ENCODE measurements around the gene NT5M. TPM values are rescaled to one million over a fixed set of nuclear protein-coding genes. Genes with fewer than 3 reads are reported as not detected.
A peak's percentile ranks its signal among the peaks of the same experiment; 100 is the strongest.

NT5M gene
- total RNA-seq, 1 donor from 2014 or later: 2.1 TPM

DNA sequence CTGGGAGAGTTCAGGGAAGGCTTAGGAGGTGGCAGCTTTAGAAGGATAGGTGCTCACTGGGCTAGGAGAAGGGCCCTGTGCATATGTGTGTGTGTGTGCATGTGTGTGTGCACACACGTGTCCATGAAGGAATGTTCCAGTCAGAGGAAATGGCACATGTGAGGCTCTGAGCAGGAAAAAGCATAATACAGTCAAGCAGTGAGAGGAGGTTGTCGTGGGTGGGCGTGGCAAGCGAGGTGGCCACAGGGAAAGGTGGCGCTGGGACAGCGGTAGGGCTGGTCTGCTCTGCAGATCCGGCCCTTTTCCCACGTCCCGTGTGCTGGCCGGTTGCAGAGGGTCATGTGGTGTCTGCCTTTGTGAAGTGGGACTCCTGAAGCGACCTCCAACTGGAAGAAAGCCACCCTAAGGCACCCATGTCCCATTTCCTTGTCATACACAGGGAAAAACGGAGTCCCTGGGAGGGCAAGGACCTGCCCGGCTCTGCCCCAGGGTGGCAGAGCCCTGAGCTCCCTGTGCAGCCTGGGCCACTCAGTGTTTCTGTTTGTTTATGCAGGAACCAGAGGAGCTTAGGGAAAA, 40.1 kb downstream of the NT5M start:
- no peak for DNase-seq (ENCODE audit: low spot score)

DNA sequence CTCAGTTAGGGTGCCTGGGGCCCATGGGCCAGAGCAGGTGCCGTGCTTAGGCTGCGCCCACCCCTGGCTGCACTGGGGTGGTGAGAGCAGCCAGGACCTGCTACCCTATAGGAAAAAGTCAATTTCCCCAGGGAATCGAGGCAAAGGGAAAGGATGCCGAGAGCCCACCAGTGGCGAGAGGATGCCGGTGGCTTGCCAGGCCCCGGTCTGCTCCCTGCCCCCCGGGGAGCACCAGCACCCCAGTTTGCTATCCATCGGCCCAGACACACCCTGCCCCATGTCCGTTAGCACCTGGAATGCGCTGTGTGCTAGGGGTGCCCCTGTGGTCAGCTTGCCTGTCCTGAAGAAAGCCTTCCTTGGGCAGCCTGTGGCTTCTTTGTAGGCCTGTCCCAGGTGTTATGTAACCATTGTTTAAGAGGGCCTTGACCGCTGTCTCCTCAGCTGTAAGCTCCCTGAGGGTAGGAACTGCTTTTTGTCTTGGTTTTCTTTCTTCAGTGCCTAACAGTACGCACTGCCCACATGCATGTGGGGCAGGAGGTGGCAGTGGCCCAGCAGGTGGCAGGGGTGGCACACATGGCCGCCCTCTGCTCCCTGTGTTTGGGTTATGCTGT, 40.8 kb downstream of the NT5M start:
- DNase-seq (ENCODE audit: low spot score): no peak

DNA sequence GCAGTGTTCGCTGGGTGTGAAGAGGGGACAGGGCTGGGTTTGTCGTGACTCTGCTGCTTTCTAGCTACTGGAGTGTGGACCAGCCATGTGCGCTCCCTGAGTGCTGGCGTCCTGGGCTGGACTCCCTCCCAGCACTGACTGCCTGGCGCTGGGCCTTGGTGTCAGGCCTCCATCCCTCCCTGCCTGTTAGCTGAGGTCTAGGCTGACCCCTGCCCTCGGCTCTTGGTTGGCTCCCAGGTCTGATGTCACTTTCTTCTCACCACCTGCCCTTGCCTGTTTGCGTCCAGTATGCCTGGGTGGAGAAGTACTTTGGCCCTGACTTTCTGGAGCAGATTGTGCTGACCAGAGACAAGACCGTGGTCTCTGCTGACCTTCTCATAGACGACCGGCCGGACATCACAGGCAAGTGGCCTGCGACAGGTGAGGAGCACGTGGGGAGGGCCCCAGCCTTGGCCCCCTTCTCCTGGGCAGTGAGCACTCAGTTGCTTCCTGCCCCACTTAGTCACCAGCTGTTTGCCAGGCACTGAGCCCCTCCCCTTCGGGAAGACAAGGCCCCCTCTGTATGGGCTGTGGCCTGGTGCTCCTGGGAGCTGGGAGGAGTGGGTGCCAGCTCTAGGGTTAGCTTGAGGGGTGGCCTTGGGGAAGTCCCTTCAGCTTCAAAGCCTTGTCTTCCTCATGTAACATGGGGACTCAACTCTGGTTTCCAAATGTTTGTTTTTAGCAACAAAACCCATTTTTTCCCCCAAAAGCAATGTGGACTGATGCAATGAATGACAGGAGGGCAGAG, 41.5 kb downstream of the NT5M start:
- peak; percentile 59 for DNase-seq (ENCODE audit: low spot score)

DNA sequence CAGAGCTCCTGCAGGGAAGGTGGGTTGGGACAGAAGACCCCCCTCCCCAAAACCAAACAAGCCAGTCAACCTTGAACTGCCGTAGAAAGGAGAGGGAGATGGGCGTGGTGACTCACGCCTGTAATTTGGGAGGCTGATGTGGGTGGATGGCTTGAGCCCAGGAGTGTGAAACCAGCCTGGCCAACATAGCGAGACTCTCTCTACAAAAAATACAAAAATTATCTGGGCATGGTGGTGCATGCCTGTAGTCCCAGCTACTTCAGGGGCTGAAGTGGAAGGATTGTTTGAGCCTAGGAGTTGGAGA, 42.1 kb downstream of the NT5M start:
- DNase-seq (ENCODE audit: low spot score): no peak

DNA sequence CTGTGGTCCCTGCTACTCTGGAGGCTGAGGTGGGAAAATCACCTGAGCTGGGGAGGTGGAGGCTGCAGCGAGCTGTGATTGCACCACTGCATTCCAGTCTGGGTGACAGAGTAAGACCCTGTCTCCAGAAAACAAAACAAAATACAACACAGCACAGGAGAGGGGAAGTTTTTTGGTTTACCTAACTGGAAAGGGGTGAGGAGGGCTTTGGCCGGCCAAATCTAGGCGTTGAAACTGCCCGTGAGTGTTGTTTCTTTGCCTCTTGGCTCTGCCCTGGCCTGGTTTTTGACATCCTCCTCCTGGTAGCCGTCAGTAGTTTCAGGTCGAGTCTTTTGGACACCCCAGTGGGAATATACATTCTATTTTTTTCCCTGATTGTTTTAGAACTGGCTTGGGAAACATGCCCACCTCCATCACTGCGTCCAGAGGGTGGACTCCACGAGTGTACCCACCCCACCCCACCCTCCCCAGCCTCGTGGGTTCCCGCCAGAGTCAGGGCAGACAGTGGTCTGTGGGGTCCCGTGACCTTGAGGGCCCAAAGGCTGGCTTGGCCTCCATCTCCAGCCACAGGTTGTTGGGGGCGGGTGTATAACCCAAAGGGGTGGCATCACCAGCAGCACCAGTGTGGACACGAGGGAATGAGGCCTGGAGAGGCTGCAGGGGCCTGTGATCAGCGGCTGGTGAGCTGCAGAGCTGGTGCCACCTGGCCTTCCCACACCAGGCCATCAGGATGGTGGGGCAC, 42.7 kb downstream of the NT5M start:
- DNase-seq (ENCODE audit: low spot score): peak; percentile 45

DNA sequence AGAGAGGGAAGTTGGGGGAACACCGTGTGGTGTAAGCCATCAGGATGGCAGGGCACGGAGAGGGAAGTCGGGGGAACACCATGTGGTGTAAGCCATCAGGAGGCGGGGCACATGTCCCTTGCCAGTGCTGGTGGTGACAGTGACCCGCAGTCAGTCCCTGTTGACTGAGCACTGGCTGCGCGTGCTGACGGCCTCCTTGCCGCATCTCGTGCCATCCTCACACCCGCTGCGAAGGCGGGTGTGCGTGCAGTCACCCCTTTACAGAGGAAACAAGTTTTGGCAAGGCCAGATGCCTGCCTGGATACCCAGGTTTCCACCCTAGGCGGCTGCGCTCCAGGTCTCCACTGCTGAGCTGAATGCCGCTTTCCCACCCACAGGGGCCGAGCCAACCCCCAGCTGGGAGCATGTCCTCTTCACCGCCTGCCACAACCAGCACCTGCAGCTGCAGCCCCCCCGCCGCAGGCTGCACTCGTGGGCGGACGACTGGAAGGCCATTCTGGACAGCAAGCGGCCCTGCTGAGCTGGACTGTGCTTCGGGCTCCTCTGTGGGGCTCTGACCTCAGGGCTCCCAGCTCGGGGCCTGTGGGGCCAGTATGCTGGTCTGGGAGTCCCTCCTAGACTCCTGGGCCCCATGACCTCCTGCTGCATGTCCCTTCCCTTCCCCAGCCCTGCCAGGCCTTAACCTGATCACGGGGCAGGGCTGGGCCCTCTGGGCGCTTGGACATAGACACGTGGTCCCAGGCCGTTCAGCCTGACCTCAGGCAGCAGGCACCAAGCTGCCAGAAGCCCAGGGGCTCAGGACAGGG, 43.5 kb downstream of the NT5M start:
- peak; percentile 72 for DNase-seq (ENCODE audit: low spot score)

DNA sequence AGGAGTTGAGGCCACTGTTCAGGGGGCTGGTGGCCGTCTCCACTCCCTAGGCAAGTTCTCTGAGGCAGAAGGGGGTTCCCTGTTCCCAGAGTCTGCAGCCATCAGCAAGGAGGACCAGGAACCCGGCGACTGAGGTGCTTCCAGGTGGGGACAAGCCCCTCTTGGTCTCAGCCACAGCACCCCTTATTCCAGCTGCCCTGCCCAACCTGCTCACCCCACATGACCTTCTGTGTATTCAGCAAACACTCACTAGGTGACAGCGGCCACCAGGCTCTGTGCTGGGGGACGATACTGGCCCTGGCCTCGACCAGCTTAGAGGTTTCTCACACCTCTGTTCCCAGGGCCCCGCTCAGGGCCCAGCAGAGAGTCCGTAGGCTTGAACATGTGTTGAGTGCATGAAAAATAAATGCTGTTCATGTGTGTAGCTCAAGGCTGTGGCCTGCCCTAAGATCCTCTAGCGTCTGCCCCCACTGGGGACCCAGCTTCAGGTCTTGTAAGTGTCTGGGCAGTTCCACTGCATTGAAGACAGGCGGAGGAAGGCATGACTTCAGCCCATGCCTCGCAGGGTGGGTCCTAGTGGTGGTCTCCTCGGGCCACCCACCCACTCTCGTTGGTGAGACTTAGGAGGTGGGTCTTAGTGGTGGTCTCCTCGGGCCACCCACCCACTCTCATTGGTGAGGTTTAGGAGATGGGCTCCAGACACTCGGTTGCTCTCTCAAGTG, 44.2 kb downstream of the NT5M start:
- no peak for DNase-seq (ENCODE audit: low spot score)

DNA sequence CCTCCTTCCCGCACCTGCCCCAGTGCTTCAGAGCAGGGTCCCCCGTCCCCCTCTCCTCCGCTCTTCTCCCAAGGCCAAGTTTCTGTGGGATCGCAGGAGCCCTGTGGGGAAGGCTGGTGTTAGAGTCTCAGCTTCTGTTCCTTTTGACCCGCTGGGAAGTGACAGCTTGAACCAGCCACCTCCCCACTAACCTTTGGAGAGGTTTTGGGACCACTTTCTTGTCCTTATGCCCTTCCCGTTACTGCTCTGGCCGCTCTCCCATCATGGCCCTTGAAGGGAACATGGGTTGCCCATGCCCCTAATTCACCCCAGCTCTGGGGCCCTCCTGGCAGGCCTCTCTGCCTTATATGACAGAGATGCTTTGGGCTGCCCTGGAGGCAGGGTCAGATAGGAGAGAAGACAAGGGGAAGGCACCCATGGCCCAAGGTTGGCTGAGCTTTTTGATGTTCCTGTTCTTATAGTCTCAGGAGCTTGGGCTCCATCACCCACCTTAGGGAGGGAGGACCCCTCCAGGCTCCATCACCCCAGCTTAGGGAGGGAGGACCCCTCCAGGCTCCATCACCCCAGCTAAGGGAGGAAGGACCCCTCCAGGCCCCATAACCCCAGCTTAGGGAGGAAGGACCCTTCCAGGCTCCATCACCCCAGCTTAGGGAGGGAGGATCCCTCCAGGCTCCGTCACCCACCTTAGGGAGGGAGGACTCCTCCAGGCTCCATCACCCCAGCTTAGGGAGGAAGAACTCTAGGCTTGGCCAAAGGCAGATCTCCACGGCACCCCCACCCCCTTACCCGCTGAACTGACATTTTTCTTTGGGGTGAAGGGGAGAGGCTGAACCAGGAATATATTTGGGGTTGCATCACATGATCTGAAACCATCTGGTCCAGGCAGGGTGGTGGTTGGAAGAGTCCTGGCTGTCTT, 45.0 kb downstream of the NT5M start:
- DNase-seq (ENCODE audit: low spot score): no peak

DNA sequence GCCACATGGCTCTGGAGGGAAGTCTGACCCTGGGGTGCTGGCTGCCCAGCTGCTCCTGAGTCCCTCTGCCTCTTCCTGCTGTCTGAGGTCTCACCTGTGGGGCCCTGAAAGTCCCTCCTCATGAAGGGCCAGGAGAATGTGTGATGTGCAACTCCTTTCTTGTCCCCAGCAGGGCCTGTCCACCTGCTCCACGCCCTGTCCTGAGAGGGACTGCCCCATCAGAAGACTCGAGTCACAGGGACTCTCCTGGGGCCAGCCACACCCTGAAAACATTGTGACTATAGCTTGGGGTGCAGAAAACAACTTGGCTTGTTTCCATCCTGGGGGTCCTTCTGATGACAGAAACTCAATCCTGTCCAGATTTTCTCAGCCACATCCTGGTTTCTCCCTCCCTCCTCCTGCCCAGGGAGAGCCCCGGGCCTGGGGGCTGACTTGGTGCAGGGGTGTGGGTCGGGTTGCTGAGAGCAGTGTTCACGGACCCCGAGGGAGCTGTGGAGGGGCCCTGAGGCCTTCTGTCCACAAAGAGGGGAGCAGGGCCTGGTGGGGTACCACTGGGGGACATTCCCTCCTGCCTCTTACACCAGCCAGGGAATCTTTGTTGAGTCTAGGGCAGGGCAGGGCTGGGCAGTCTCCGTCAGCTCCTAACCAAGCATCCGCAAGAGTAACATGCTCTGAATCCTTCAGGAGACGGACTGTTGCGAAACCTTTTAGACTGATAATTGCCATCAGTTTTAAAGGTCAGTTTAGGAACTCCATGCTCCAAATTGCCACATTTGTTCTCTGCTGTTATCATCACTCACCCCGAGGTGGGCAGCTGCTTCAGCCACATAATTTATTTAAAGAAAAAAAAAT, 45.9 kb downstream of the NT5M start:
- DNase-seq (ENCODE audit: low spot score): no peak

DNA sequence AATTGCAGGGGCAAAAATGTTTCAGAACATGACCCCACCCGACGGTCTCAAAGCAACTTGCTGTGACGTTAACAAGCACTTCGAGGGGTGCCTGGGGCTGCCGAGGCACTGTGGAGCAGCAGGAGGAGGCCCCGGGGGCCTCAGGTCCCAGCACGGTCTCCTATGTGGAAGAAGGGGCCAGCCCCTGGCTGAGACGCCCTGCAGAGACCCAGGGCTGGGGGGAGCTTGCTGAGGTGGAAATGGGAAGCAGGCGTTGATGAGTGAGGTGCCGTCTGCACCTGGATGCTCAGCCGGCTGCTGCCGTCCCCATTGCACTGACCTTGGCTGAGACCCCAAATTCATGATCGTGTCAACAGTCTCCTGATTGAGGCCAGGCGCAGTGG, 46.5 kb downstream of the NT5M start:
- DNase-seq (ENCODE audit: low spot score): no peak

DNA sequence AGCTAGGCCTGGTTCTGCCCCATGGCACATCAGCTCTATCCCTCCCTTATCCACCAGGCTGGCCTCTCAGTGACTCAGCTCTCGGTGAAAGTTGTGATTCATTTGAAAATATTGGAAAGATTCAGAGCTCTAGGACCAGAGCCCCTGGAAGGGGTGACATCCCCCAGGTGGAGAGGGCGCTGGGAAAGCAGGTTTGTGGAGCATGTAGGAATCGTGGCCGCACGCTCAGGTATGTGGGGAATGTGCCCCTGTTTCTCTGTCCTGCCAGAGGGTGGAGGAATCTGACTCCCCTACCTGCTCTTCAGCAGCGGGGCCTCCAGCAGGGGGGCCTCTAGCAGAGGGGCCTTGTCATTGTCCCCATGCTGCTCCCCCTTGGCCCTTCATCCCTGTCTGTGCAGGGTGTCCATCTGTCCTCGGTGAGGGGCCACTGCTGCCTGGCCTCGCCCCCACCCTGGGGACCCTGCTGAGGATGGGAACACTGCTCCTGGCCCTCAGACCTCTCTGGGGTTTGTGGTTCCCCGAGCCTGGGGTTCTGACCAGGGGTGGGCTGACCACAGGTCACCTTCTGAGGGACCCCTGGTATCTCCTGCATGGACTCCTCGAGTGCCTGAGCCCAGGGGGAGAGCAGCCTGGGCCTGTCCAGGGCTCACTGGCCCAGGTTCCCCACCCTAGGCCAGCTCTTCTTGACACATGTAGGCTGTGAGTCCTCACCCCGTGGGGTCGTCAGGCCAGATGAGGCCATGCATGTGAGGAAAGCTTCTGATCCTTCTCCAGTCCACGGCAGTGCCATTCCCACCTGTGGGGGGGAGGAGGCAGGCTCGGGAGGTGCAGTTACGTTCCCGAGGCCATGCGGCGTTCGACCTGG, 47.5 kb downstream of the NT5M start:
- DNase-seq (ENCODE audit: low spot score): peak; percentile 79

DNA sequence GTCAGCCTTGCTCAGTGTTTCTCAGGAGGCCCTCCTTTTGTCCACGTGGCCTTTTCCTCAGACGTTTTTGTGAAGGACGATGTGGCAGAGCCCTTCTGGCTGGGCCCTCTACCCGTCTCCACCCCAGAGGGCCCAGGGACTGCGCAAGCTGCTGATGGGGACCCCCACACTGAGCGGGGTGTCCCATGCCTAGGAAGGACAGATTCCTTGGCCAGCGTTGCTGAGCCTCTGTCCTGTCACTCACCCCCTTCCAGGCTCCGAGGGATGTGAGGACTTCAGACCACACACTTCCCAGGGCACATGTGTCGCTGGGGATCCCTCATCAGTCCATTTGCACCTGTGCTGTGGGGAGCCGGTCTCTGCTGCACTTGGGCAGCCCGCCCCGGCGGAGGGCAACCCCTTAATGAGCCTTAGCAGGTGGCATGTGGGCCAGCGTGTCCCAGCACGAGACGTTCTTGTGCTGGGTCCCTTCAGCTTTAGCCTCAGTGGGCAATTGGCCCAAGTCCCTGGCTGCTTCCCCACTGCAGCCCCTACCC, 48.3 kb downstream of the NT5M start:
- DNase-seq (ENCODE audit: low spot score): peak; percentile 84

DNA sequence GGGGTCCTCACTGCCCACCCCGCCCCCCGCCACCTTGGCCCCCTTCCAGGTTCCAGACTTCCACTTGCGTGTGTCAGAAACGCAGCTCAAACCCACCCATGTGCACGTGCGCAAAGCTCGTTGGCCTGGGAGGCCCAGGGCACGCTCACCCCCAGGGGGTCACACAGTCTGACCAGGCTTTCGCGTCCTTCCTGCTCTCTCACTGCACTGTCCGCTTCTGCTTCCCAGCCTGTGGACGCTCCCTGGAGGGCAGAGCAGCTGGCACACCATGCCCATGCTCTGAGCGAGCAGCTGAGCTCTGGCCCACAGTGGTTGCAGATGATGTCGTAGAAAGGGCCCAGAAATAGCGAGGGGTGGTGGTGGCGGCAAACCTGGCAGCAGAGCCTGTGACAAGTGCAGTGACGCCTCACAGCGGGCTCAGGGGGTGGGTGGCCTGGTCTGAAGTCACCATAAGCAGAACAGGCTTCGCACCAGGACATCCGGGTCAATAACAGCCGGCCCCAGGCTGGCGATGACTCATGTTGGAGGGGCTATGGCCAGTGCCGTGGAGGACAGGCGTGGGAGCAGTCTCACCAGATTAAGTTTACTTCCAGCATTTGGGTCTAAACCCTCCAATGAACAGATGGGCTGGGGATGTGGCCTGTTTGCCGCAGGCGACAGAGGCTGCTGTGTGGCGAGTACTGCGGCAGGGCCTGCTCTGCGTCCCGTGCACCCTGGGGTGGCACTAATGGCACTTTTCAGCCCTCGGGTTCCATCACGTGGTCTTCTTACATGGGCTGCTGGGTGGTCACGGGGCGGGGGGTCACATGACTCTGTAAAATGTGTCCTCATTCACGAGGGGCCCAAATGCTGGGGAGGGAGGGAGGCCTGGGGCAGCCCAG, 49.0 kb downstream of the NT5M start:
- peak; percentile 89 for DNase-seq (ENCODE audit: low spot score)

DNA sequence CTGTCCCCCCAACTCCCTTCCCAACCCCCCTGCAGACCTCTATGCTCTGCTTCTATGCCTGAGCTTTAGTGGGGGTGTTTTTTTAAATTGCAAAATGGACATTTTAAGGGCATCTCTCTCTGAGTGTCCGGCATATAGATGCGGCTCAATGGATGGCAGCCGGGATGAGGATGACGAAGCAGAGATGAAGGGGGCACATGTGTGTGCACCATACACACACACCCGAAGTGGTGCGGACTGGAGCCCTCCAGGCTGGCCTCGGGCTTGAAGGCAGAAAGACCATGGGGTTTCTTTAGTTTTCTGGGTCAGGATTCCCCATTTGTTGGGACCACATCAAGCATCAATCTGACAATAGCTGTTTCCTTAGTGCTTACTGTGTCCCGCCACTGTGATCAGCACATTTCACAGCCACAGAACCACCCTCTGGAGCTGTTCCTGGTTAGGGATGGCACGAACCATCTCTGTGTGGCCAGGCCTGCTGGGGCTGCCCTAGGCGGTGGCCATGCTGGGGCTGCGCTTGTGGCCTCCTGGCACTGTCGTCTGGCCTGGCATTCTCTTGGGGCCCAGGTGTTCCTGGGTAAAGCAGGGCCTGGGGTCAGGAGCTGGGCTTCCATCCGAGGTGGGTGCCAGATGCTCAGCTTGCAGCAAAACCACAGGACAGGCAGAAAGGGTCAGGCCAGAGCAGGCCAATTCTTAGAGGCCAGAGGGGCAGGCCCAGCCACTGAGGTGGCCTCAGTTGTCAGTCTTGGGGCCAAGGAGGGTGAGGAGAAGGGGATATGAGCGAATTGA, 49.9 kb downstream of the NT5M start:
- peak; percentile 83 for DNase-seq (ENCODE audit: low spot score)
